Loucy (cell line): ENCODE data around the gene BBX.

Experiments
- CTCF ChIP-seq: fragments of 200-600 bp; sonication (generic); conservative IDR thresholded peaks from 2 replicates; pipeline ENCODE4 v1.5.1; 2014; ENCODE audit warnings: mild to moderate bottlenecking, antibody characterized with exemption, low read length
- EZH2phosphoT487 ChIP-seq: fragments of 200-600 bp; IDR thresholded peaks from 2 replicates; pipeline ENCODE4 v1.6.1; 2018; ENCODE audit warnings: antibody characterized with exemption, mild to moderate bottlenecking, moderate library complexity, borderline replicate concordance

- TF ChIP-seq CTCF (no peak), EZH2phosphoT487 (no peak)
These were observed 81.5 kb downstream of the BBX start for GRCh38 chr3:107604057-107604822.
